ENCODE data around the gene ADPRHL1.
"Not testable (repeated sequence)": the region's sequence is repeated elsewhere in the genome, so short reads cannot be mapped to it uniquely, and the experiment has no call there.

The ADPRHL1 gene

GRCh38 chr13:113477724-113478123, 24.4 kb upstream of the ADPRHL1 start:
- no peak for DNase-seq

GRCh38 chr13:113476811-113477210, 23.5 kb upstream of the ADPRHL1 start:
- DNase-seq: no peak

- no peak for DNase-seq
These were observed 22.6 kb upstream of the ADPRHL1 start for GRCh38 chr13:113475911-113476310.

GRCh38 chr13:113475280-113475679, 22.0 kb upstream of the ADPRHL1 start:
- DNase-seq: no peak

GRCh38 chr13:113474179-113474578, 20.9 kb upstream of the ADPRHL1 start:
- DNase-seq: peak; percentile 74 to 85 (median 83)

- DNase-seq: no peak
These were observed 19.2 kb upstream of the ADPRHL1 start for GRCh38 chr13:113472355-113473025.

GRCh38 chr13:113471844-113472243, 18.6 kb upstream of the ADPRHL1 start:
- DNase-seq: no peak

GRCh38 chr13:113470635-113471163, 17.4 kb upstream of the ADPRHL1 start:
- DNase-seq: not testable (repeated sequence)

- DNase-seq: no peak
These were observed 16.8 kb upstream of the ADPRHL1 start for GRCh38 chr13:113470073-113470472.

GRCh38 chr13:113469582-113469981, 16.3 kb upstream of the ADPRHL1 start:
- no peak for DNase-seq

- no peak for DNase-seq
These were observed 15.3 kb upstream of the ADPRHL1 start for GRCh38 chr13:113468472-113469201.

- no peak for DNase-seq
These were observed 14.7 kb upstream of the ADPRHL1 start for GRCh38 chr13:113468029-113468428.

GRCh38 chr13:113466383-113466782, 13.1 kb upstream of the ADPRHL1 start:
- DNase-seq: no peak

GRCh38 chr13:113465300-113465699, 12.0 kb upstream of the ADPRHL1 start:
- no peak for DNase-seq

- DNase-seq: no peak
These were observed 11.2 kb upstream of the ADPRHL1 start for GRCh38 chr13:113464476-113464875.

- DNase-seq: no peak
These were observed 7.9 kb upstream of the ADPRHL1 start for GRCh38 chr13:113461022-113461751.

- DNase-seq: no peak
These were observed 7.3 kb upstream of the ADPRHL1 start for GRCh38 chr13:113460599-113460998.

GRCh38 chr13:113460064-113460555, 6.8 kb upstream of the ADPRHL1 start:
- no peak for DNase-seq

- peak in 1 of 3 donors; percentile 30 for DNase-seq
These were observed 5.2 kb upstream of the ADPRHL1 start for GRCh38 chr13:113458253-113459065.

GRCh38 chr13:113457510-113457909, 4.2 kb upstream of the ADPRHL1 start:
- DNase-seq: no peak

GRCh38 chr13:113456116-113456702, 2.9 kb upstream of the ADPRHL1 start:
- DNase-seq: no peak

- DNase-seq: no peak
These were observed 2.1 kb upstream of the ADPRHL1 start for GRCh38 chr13:113455384-113455783.

Data from suppressor macrophage treated with lipopolysaccharide for 1 hour (primary cell).